K562 (cell line): ENCODE measurements around the gene TRIM60. TPM values are rescaled to one million over a fixed set of nuclear protein-coding genes. Genes with fewer than 3 reads are reported as not detected.

Experiments
- ATAC-seq: fragments of 200-7000 bp; cut with Tn5 transposase; 3 replicates; pipeline ENCODE4 v1.9.1; 2020; ENCODE audit warnings: moderate library complexity
- BruUV-seq: library from RNA; stranded (reverse); fragments of 400-500 nt; replicated peaks from 2 replicates; lab custom pipeline; 2021; lab: Mats Ljungman, UMichigan
- CTCF ChIA-PET: fragments of 300-600 bp; formaldehyde crosslinking; extraction: SDS; loops from one replicate; lab custom pipeline; 2021; ENCODE audit warnings: low intra/inter-chr PET ratio; lab: Yijun Ruan, JAX
- POLR2A ChIA-PET: fragments of 300-600, 350-650 bp; sonication (Branson Sonifier 250); formaldehyde crosslinking; extraction: SDS; loops from one replicate; lab custom pipeline; 2021; ENCODE audit warnings: antibody characterized with exemption, inconsistent platforms; lab: Yijun Ruan, JAX
- DNase-seq, 4 experiments: peaks; one replicate each; pipeline versions ENCODE4 v3.0.0 to v3.0.0-alpha.2; 2011 to 2018; ENCODE audit warnings: low spot score in 3 of 4, mixed read lengths in 3 of 4; ENCODE audit errors: extremely low read depth in 1 of 4
- FAIRE-seq: peaks from 2 replicates; lab custom pipeline; 2011; peaks lifted over from hg19 to GRCh38; lab: Jason Lieb, UNC
- H2AFZ ChIP-seq: 2 replicates; pipeline ENCODE4 v1.6.0; 2011; ENCODE audit warnings: low read depth, low read length, control low read depth, inconsistent platforms
- H3K27ac ChIP-seq: fragments of 200-600 bp; 3 replicates; pipeline ENCODE4 v1.8.0; 2011; ENCODE audit warnings: low read depth, mild to moderate bottlenecking, control low read depth, inconsistent platforms, low read length, moderate library complexity, mixed read lengths; ENCODE audit errors: extremely low read depth
- H3K27me3 ChIP-seq, 2 experiments: fragments of 300-600 bp in 1 of 2; 2 replicates in 1 of 2; 3 replicates in 1 of 2; pipeline versions ENCODE4 v1.6.0 to v1.8.0; 2011; ENCODE audit warnings: inconsistent platforms in 2 of 2, low read length in 2 of 2, mild to moderate bottlenecking in 1 of 2, mixed read lengths in 1 of 2, moderate library complexity in 1 of 2; ENCODE audit not compliant: control insufficient read depth in 2 of 2, insufficient read depth in 2 of 2
- H3K36me3 ChIP-seq: fragments of 300-600 bp; 3 replicates; pipeline ENCODE4 v1.8.0; 2011; ENCODE audit warnings: mild to moderate bottlenecking, low read length, inconsistent platforms; ENCODE audit not compliant: control insufficient read depth, insufficient read depth
- H3K4me1 ChIP-seq, 2 experiments: fragments of 200-600 bp in 1 of 2; replicated peaks in 1 of 2; 2 replicates in 1 of 2; 3 replicates in 1 of 2; pipeline versions ENCODE4 v1.5.1 to v1.8.0; 2011; ENCODE audit warnings: inconsistent platforms in 2 of 2, low read length in 2 of 2, mild to moderate bottlenecking in 1 of 2, mixed read lengths in 1 of 2, moderate library complexity in 1 of 2; ENCODE audit not compliant: control insufficient read depth in 2 of 2, insufficient read depth in 2 of 2
- H3K4me2 ChIP-seq: 2 replicates; pipeline ENCODE4 v1.6.1; 2011; ENCODE audit warnings: low read length, control low read depth, inconsistent platforms, mixed read lengths; ENCODE audit not compliant: insufficient read depth
- H3K4me3 ChIP-seq: fragments of 200-600 bp; sonication (generic), shearing (Covaris generic); 2 replicates; pipeline ENCODE4 v1.5.1; 2016; ENCODE audit warnings: control low read depth, inconsistent platforms
- H3K79me2 ChIP-seq: fragments of 200-600 bp; 3 replicates; pipeline ENCODE4 v1.8.0; 2011; ENCODE audit warnings: low read length, inconsistent platforms; ENCODE audit not compliant: control insufficient read depth, insufficient read depth
- H3K9ac ChIP-seq, 2 experiments: 2 replicates each; pipeline versions ENCODE4 v1.6.0 to v1.6.1; 2011; ENCODE audit warnings: low read depth in 2 of 2, low read length in 2 of 2, control low read depth in 1 of 2, inconsistent platforms in 1 of 2, mild to moderate bottlenecking in 1 of 2, mixed read lengths in 1 of 2; ENCODE audit not compliant: insufficient read depth in 1 of 2
- H3K9me1 ChIP-seq: one replicate; pipeline ENCODE4 v1.6.0; 2011; ENCODE audit warnings: inconsistent platforms, mild to moderate bottlenecking, low read length, moderate library complexity; ENCODE audit not compliant: control insufficient read depth, insufficient read depth
- H3K9me3 ChIP-seq: replicated peaks from 2 replicates; pipeline ENCODE4 v1.5.1; 2011; ENCODE audit warnings: low read depth, low read length, inconsistent platforms; ENCODE audit not compliant: control insufficient read depth, insufficient read depth
- H4K20me1 ChIP-seq: replicated peaks from 2 replicates; pipeline ENCODE4 v1.6.1; 2011; ENCODE audit warnings: low read length, inconsistent platforms, mixed read lengths; ENCODE audit not compliant: control insufficient read depth, insufficient read depth
- CBX1 ChIP-seq: sonication (generic); IDR thresholded peaks from 2 replicates; pipeline ENCODE4 v1.6.1; 2016; ENCODE audit warnings: antibody characterized with exemption, low read depth, mild to moderate bottlenecking
- DACH1 ChIP-seq: fragments of 450-650 bp; IDR thresholded peaks from 2 replicates; pipeline ENCODE4 v1.6.1; 2018; ENCODE audit not compliant: partially characterized antibody
- JUN ChIP-seq, 2 experiments: sonication (generic) in 1 of 2; formaldehyde crosslinking in 1 of 2; IDR thresholded peaks; 2 replicates each; pipeline versions ENCODE4 v1.6.1 to v1.8.0; 2012 to 2022; ENCODE audit warnings: borderline replicate concordance in 2 of 2, mild to moderate bottlenecking in 2 of 2, improper control_type of control experiment in 1 of 2, low read depth in 1 of 2, low read length in 1 of 2, missing genetic modification reagents in 1 of 2
- KDM4B ChIP-seq, 2 experiments: fragments of 450-650 bp in 1 of 2; sonication (generic) in 1 of 2; IDR thresholded peaks; 2 replicates each; pipeline ENCODE4 v1.6.1; 2016 to 2017; ENCODE audit warnings: borderline replicate concordance in 2 of 2, antibody characterized with exemption in 1 of 2, low read depth in 1 of 2, mild to moderate bottlenecking in 1 of 2
- RBM15 ChIP-seq: fragments of 200-400 bp; formaldehyde crosslinking; IDR thresholded peaks from 2 replicates; pipeline ENCODE4 v1.6.1; 2018; ENCODE audit warnings: mild to moderate bottlenecking, low read length, moderate library complexity; ENCODE audit not compliant: insufficient read depth
- RBM39 ChIP-seq: fragments of 200-400 bp; formaldehyde crosslinking; optimal IDR thresholded peaks from 2 replicates; pipeline ENCODE3; 2018; ENCODE audit warnings: low read depth, low read length
- TBP ChIP-seq: optimal IDR thresholded peaks from 2 replicates; pipeline ENCODE3; 2011; ENCODE audit warnings: low read depth, low read length, improper control_type of control experiment
- TCF7 ChIP-seq: sonication (generic); IDR thresholded peaks from 2 replicates; pipeline ENCODE4 v1.6.1; 2016; ENCODE audit warnings: antibody characterized with exemption, borderline replicate concordance
- ZNF253 ChIP-seq: fragments of 250-450 bp; sonication (Bioruptor Pico); conservative IDR thresholded peaks from 2 replicates; pipeline ENCODE4 v1.6.1; 2021; ENCODE audit warnings: mild to moderate bottlenecking
- WGBS: fragments of 100-300 bp; shearing (Covaris generic); methylation state at CpG from one replicate; pipeline ENCODE4 v1.1.6; 2016; ENCODE audit warnings: low coverage, mixed read lengths; ENCODE audit not compliant: insufficient coverage; ENCODE audit errors: missing lambda C conversion rate; 5-methylcytosine and 5-hydroxymethylcytosine counted together
- in situ Hi-C: fragments of 300-500 bp; cut with MboI; formaldehyde crosslinking; loops from 4 replicates; pipeline ENCODE4 v1.15.0; 2018; ENCODE audit warnings: inconsistent platforms, mixed read lengths
- intact Hi-C: fragments of 100-400 bp; cut with micrococcal nuclease; formaldehyde crosslinking; loops from 2 replicates; pipeline ENCODE4 v1.14.2; 2022
- polyA plus RNA-seq, 8 experiments: library from polyadenylated mRNA; depleted of rRNA in 4 of 8; stranded (reverse) in 5 of 8; unstranded in 3 of 8; fragments of >200 nt; fragmentation: Nextera tagmentation in 2 of 8; fragmentation: Illumina TruSeq in 1 of 8; extraction: Ambion mirVana in 2 of 8; extraction: Trizol in 1 of 8; gene quantifications; 2 replicates each; pipeline versions ENCODE4 v1.2.1 to v1.2.3, GENCODE V29; 2011 to 2014; ENCODE audit warnings: inconsistent platforms in 1 of 8, missing spikeins in 1 of 8
- total RNA-seq, 7 experiments: library from RNA; depleted of rRNA in 6 of 7; stranded (reverse); fragments of >200 nt in 6 of 7; fragmentation: Illumina TruSeq in 2 of 7; extraction: Trizol in 2 of 7; gene quantifications; 2 replicates each; pipeline versions ENCODE4 v1.2.1 to v1.2.3, GENCODE V29; 2011 to 2021; ENCODE audit warnings: low replicate concordance in 1 of 7
- TF ChIP-seq, protein P1 (sequence below): fragments of 250-450 bp; sonication (Bioruptor Pico); IDR thresholded peaks from 2 replicates; pipeline ENCODE4 v1.8.0; 2022; ENCODE audit warnings: inconsistent platforms, mild to moderate bottlenecking, moderate library complexity, borderline replicate concordance
- TF ChIP-seq, protein P2 (sequence below): fragments of 250-450 bp; sonication (Bioruptor Pico); IDR thresholded peaks from 2 replicates; pipeline ENCODE4 v1.8.0; 2022; ENCODE audit warnings: moderate library complexity, mild to moderate bottlenecking, inconsistent platforms

Gene TRIM60
- total and polyA plus RNA-seq, 9 of the 15 experiments (the other 6 are each of a cell fraction or from before 2014, with no cell fraction given) = not detected

DNA sequence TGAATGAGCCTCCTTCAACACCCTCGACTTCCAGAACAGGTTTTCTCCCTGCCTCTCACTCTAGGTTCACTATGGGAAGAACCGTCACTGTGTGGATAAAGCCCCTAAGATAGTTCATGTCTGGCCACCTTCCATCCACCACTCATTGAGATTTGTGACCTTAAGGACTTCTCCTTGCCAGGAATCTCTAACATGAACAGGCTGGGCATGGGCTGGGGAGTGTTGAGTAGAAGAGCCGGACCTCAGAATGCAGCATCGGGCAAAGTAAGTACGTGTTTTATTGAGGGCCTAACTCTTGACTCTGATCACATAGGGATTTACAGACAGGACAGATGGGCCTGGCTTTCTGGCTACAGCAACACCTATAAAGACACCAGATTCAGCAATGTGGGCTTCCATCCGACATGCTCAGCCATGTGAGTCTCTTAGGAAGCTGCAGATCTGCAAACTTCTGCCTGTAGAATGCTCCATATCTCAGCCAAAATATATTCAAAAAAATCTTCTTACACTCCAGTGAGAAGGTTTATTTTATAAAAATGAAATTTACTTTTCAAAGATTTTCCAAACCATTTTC is 26.4 kb upstream of the TRIM60 start:
- in situ Hi-C loops = no loop called here
- Histone ChIP-seq H3K9me1 (no peaks in the 10 kb centered on the region), H3K4me3 (no peak overlapping the region), H3K79me2 (no peaks in the 10 kb centered on the region), H3K9me3 (no peaks in the 10 kb centered on the region), H3K27me3 (peaks cover 11 to 34% of the 10 kb centered on the region in 2 experiments), H2AFZ (no peak overlapping the region), H3K36me3 (no peaks in the 10 kb centered on the region), H3K4me2 (no peak overlapping the region), H3K4me1 (no peaks in the 10 kb centered on the region), H3K27ac (no peak overlapping the region), H3K9ac (no peak overlapping the region), H4K20me1 (no peaks in the 10 kb centered on the region)
- BruUV-seq = no TSS peak
- no peak for FAIRE-seq
- ChIA-PET POLR2A (no interaction called here), CTCF (no interaction called here)
- no peak for DNase-seq
- no peak for ATAC-seq
- TF ChIP-seq CBX1 (no peak), KDM4B (IDR thresholded peaks at IDR 0.05; ENCODE audit: borderline replicate concordance in 2 of 2, low read depth in 1 of 2) (no peak), TBP (no peak), ZNF253 (no peak), RBM39 (no peak), RBM15 (no peak), DACH1 (no peak), TCF7 (no peak), JUN (IDR thresholded peaks at IDR 0.05; ENCODE audit: borderline replicate concordance, low read depth, low read length) (no peak), JUN (CRISPR knock-in tag; IDR thresholded peaks at IDR 0.05; ENCODE audit: borderline replicate concordance) (no peak)
- TF ChIP-seq, protein P1, sequence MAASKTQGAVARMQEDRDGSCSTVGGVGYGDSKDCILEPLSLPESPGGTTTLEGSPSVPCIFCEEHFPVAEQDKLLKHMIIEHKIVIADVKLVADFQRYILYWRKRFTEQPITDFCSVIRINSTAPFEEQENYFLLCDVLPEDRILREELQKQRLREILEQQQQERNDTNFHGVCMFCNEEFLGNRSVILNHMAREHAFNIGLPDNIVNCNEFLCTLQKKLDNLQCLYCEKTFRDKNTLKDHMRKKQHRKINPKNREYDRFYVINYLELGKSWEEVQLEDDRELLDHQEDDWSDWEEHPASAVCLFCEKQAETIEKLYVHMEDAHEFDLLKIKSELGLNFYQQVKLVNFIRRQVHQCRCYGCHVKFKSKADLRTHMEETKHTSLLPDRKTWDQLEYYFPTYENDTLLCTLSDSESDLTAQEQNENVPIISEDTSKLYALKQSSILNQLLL (CRISPR knock-in tag) = no peak
- TF ChIP-seq, protein P2, sequence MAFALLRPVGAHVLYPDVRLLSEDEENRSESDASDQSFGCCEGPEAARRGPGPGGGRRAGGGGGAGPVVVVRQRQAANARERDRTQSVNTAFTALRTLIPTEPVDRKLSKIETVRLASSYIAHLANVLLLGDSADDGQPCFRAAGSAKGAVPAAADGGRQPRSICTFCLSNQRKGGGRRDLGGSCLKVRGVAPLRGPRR (CRISPR knock-in tag) = no peak
- WGBS = 3% methylated on average over 6 of the region's 6 CpGs
- intact Hi-C loops = no loop called here
